ENCODE results near the gene CACNB1.

GRCh38 chr17:39198186-39198566 lies 707 bp upstream of the CACNB1 start:
- TF ChIP-seq CTCF (IDR thresholded peaks at IDR 0.05) (no peak), POLR2A (IDR thresholded peaks at IDR 0.05) (no peak)
